Left ventricle myocardium inferior (tissue), 1 donor: ENCODE measurements around the gene GLT1D1. TPM values are rescaled to one million over a fixed set of nuclear protein-coding genes. Genes with fewer than 3 reads are reported as not detected.

ENCODE experiments used
- DNase-seq: peaks from one replicate; pipeline ENCODE4 v3.0.0-alpha.2; 2020
- H3K27ac ChIP-seq: fragments of 200-600 bp; replicated peaks from 2 replicates; pipeline ENCODE4 v1.8.0; 2021
- H3K27me3 ChIP-seq: fragments of 200-600 bp; 2 replicates; pipeline ENCODE4 v1.8.0; 2021; ENCODE audit warnings: low read depth
- H3K36me3 ChIP-seq: fragments of 200-600 bp; 2 replicates; pipeline ENCODE4 v1.8.0; 2021
- H3K4me1 ChIP-seq: fragments of 200-600 bp; 2 replicates; pipeline ENCODE4 v1.8.0; 2021
- H3K4me3 ChIP-seq: fragments of 200-600 bp; 2 replicates; pipeline ENCODE4 v1.8.0; 2021; ENCODE audit warnings: mild to moderate bottlenecking, moderate library complexity
- H3K9me3 ChIP-seq: fragments of 200-600 bp; replicated peaks from 2 replicates; pipeline ENCODE4 v1.8.0; 2021
- CTCF ChIP-seq: fragments of 200-600 bp; IDR thresholded peaks from 2 replicates; pipeline ENCODE4 v1.8.0; 2021; ENCODE audit warnings: antibody characterized with exemption, mild to moderate bottlenecking, borderline replicate concordance
- intact Hi-C: fragments of 100-400 bp; cut with micrococcal nuclease; formaldehyde crosslinking; loops from one replicate; pipeline ENCODE4 v1.11.0; 2022
- total RNA-seq: library from RNA; stranded (reverse); fragmentation: NEBNext Ultra II Directional; extraction: Animal tissue kit (Norgen Biotek cat#: 25700); gene quantifications from one replicate; pipeline ENCODE4 v1.2.1, GENCODE V29; 2021
- donor health status: DM: no; HTN: yes; CAD: no; lungs with severe emphysema.

GLT1D1 gene
- total RNA-seq, 1 donor from 2014 or later, result 11.8 TPM

- intact Hi-C loops, result no loop called here
- no peak overlapping the region for H3K4me3 ChIP-seq
- peaks cover 22% of the 10 kb centered on the region for H3K27me3 ChIP-seq
- no peaks in the 10 kb centered on the region for H3K36me3 ChIP-seq
- no peaks in the 10 kb centered on the region for H3K9me3 ChIP-seq
- no peak for TF ChIP-seq CTCF
- no peak for DNase-seq
- H3K27ac ChIP-seq, result no peak overlapping the region
- no peaks in the 10 kb centered on the region for H3K4me1 ChIP-seq
Observed at GRCh38 chr12:128940090-128940888, 87.0 kb downstream of the GLT1D1 start.

GRCh38 chr12:128940974-128941373, 87.7 kb downstream of the GLT1D1 start:
- TF ChIP-seq CTCF, result no peak

GRCh38 chr12:128942960-128943477, 89.7 kb downstream of the GLT1D1 start:
- peaks cover 19% of the 10 kb centered on the region for H3K27me3 ChIP-seq
- no peak overlapping the region for H3K4me3 ChIP-seq
- DNase-seq, result no peak
- no peaks in the 10 kb centered on the region for H3K36me3 ChIP-seq
- intact Hi-C loops, result no loop called here
- TF ChIP-seq CTCF, result no peak
- H3K27ac ChIP-seq, result no peak overlapping the region
- H3K9me3 ChIP-seq, result no peaks in the 10 kb centered on the region
- H3K4me1 ChIP-seq, result no peaks in the 10 kb centered on the region

More at GRCh38 chr12:128940974-128941373, 87.7 kb downstream of the GLT1D1 start:
- Histone ChIP-seq H3K27me3 (peaks cover 19% of the 10 kb centered on the region), H3K4me3 (no peak overlapping the region), H3K36me3 (no peaks in the 10 kb centered on the region), H3K4me1 (no peaks in the 10 kb centered on the region), H3K9me3 (no peaks in the 10 kb centered on the region), H3K27ac (no peak overlapping the region)
- no peak for DNase-seq
- intact Hi-C loops, result no loop called here

GRCh38 chr12:128944956-128945355, 91.7 kb downstream of the GLT1D1 start:
- no peak overlapping the region for H3K4me3 ChIP-seq
- peaks cover 11% of the 10 kb centered on the region for H3K27me3 ChIP-seq
- DNase-seq, result no peak
- TF ChIP-seq CTCF, result no peak
- H3K4me1 ChIP-seq, result no peaks in the 10 kb centered on the region
- H3K36me3 ChIP-seq, result no peaks in the 10 kb centered on the region
- intact Hi-C loops, result no loop called here
- H3K9me3 ChIP-seq, result no peaks in the 10 kb centered on the region
- no peak overlapping the region for H3K27ac ChIP-seq

GRCh38 chr12:128947209-128947608, 93.9 kb downstream of the GLT1D1 start:
- intact Hi-C loops, result no loop called here
- TF ChIP-seq CTCF, result no peak

More at GRCh38 chr12:128947209-128947608, 93.9 kb downstream of the GLT1D1 start:
- no peak overlapping the region for H3K4me3 ChIP-seq
- H3K9me3 ChIP-seq, result no peaks in the 10 kb centered on the region
- H3K4me1 ChIP-seq, result no peaks in the 10 kb centered on the region
- peaks cover 7% of the 10 kb centered on the region for H3K27me3 ChIP-seq
- no peaks in the 10 kb centered on the region for H3K36me3 ChIP-seq
- H3K27ac ChIP-seq, result no peak overlapping the region
- no peak for DNase-seq
